ENCODE data around the gene PRDM1. TPM values are rescaled to one million over a fixed set of nuclear protein-coding genes. Genes with fewer than 3 reads are reported as not detected.

Gene PRDM1
- total and polyA plus RNA-seq, 11 donors: 0.36 to 10.8 (median 1.7) TPM

DNA sequence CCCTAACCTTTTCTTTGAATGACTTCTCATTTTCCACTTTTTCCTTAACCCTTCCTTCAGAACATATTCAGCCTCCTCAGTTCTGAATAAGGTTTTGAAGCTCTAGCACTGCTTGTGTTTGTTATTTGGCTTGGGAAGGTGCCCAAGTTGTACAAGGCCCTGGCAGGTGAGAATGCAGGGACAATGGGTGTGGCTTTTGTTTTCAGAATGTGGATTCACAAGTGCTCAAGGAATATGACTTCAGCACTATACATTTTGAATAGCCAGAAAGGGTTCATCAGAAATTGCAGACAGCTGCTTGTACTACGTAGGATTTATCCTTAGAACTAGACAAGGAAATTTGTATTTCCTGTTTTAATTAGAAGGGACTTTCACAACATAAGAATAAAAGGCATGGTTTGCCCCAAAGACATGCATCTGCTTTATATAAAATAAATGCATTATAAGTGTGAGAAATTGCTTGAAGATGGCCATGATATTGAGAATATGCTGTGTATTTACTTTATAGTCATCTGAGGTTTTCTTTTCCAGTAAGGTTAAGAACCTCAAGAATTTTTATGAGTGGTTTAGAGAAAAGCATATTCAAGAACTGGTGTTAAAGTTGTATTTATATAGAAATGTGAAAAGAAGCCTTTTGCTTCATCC, 29.3 kb upstream of the PRDM1 start:
- Histone ChIP-seq H3K27ac (no peak overlapping the region), H3K27me3 (peaks cover 0 to 6% (median 0%) of the 10 kb centered on the region in 9 donors), H3K36me3 (no peaks in the 10 kb centered on the region), H3K9me3 (no peaks in the 10 kb centered on the region), H3K4me1 (peaks cover 0 to 7% (median 0%) of the 10 kb centered on the region in 12 donors), H3K4me3 (no peak overlapping the region)
- no peak for ATAC-seq
- DNase-seq: no peak
- TF ChIP-seq POLR2A (IDR thresholded peaks at IDR 0.05): no peak
- TF ChIP-seq, protein P1, sequence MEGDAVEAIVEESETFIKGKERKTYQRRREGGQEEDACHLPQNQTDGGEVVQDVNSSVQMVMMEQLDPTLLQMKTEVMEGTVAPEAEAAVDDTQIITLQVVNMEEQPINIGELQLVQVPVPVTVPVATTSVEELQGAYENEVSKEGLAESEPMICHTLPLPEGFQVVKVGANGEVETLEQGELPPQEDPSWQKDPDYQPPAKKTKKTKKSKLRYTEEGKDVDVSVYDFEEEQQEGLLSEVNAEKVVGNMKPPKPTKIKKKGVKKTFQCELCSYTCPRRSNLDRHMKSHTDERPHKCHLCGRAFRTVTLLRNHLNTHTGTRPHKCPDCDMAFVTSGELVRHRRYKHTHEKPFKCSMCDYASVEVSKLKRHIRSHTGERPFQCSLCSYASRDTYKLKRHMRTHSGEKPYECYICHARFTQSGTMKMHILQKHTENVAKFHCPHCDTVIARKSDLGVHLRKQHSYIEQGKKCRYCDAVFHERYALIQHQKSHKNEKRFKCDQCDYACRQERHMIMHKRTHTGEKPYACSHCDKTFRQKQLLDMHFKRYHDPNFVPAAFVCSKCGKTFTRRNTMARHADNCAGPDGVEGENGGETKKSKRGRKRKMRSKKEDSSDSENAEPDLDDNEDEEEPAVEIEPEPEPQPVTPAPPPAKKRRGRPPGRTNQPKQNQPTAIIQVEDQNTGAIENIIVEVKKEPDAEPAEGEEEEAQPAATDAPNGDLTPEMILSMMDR (IDR thresholded peaks at IDR 0.05): no peak
- 58 to 69% (median 65%) methylated on average over 1 of the region's 1 CpG for WGBS, 4 donors
- intact Hi-C loops (cut with DNase I): no loop called here

DNA sequence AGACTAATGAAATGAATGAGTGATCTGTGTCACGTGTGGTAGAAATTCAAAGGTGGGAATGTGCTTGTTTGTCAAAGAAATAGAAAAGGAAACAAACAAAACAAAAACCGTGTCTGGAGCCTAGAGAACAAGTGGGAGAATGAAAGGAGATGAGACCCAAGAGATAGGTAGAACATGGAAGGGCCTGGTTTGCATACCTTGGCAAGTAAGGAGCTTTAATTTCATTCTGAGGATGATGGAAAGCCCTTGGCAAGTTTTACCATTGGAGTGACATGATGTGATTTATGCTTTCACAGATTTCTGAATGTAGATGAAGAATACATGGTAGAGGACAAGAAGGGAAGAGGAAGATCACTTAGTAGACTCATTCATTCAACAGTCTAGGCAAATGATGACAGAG, 26.8 kb upstream of the PRDM1 start:
- intact Hi-C loops (cut with DNase I): no loop called here
- Histone ChIP-seq H3K4me3 (no peak overlapping the region), H3K27ac (no peak overlapping the region), H3K36me3 (no peaks in the 10 kb centered on the region), H3K9me3 (no peaks in the 10 kb centered on the region), H3K27me3 (peaks cover 0 to 6% (median 0%) of the 10 kb centered on the region in 9 donors), H3K4me1 (peaks cover 0 to 7% (median 0%) of the 10 kb centered on the region in 12 donors)
- no peak for DNase-seq
- 79 to 85% (median 83%) methylated on average over 2 of the region's 2 CpGs for WGBS, 4 donors
- no peak for ATAC-seq
- TF ChIP-seq, protein P1 (IDR thresholded peaks at IDR 0.05): no peak
- TF ChIP-seq POLR2A (IDR thresholded peaks at IDR 0.05): no peak

DNA sequence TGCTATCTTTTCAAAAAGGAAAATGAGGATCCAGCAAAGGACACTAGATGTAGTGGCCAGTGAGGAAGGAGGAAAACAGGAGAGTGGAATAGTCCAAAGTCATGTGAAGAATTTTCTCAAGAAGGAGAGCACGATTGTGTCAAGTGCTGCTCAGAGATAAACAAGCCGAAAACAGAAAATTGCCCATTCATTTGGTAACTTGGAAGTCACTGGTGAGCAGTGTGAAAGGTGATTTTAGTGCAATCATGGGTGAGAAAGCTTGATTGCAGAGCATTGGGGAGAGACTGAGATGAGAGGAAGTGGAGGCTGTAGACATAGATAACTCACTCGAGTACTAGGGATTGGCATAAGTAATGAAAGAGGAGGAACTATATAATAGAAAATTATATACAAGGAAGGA, 26.0 kb upstream of the PRDM1 start:
- intact Hi-C loops (cut with DNase I): no loop called here
- no peaks in the 10 kb centered on the region for H3K9me3 ChIP-seq
- peaks cover 0 to 7% (median 0%) of the 10 kb centered on the region in 12 donors for H3K4me1 ChIP-seq
- peaks cover 0 to 6% (median 0%) of the 10 kb centered on the region in 9 donors for H3K27me3 ChIP-seq
- TF ChIP-seq, protein P1 (IDR thresholded peaks at IDR 0.05): no peak
- TF ChIP-seq POLR2A (IDR thresholded peaks at IDR 0.05): no peak
- H3K36me3 ChIP-seq: no peaks in the 10 kb centered on the region
- ATAC-seq (no peak), DNase-seq (no peak)
- 69 to 72% (median 70%) methylated on average over 3 of the region's 3 CpGs for WGBS, 4 donors
- no peak overlapping the region for H3K4me3 ChIP-seq
- no peak overlapping the region for H3K27ac ChIP-seq

DNA sequence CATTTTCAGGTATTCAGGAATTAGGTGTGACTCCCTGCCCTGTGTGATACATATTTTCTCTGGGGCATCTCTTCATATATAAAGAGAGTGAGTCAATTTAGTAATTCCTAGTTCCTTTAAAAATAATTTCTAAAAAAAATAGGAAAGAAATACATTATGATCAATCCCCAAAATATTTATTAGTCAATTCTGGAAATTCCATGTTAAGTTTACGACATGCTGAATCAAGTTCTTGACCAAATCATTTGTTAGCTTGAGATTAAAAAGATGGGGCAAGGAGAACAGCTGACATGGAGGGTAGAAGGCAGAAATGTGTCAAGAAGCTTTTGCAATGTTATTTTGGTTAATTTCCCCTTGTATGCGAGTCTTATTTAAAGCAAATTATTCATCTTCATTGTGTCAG, 22.7 kb upstream of the PRDM1 start:
- Histone ChIP-seq H3K27me3 (peaks cover 0 to 13% (median 0%) of the 10 kb centered on the region in 9 donors), H3K4me1 (no peaks in the 10 kb centered on the region), H3K27ac (no peak overlapping the region), H3K9me3 (no peaks in the 10 kb centered on the region), H3K4me3 (no peak overlapping the region), H3K36me3 (no peaks in the 10 kb centered on the region)
- no peak for ATAC-seq
- WGBS, 4 donors: 90 to 95% (median 92%) methylated on average over 2 of the region's 2 CpGs
- TF ChIP-seq, protein P1 (IDR thresholded peaks at IDR 0.05): no peak
- TF ChIP-seq POLR2A (IDR thresholded peaks at IDR 0.05): no peak
- intact Hi-C loops (cut with DNase I): no loop called here
- DNase-seq: no peak

All from heart left ventricle (tissue), 16 donors.